GM18505 (cell line): ENCODE measurements around the gene UBE2D2.
"Not testable (repeated sequence)": the region's sequence is repeated elsewhere in the genome, so short reads cannot be mapped to it uniquely, and the experiment has no call there.

ENCODE experiments used
- ATAC-seq: cut with Tn5 transposase; IDR thresholded peaks from one replicate; pipeline ENCODE4 v1.9.1; 2021; ENCODE audit not compliant: unreplicated experiment
- POLR2A ChIP-seq: IDR thresholded peaks from 4 replicates; pipeline ENCODE4 v1.6.1; 2011; ENCODE audit warnings: borderline replicate concordance; ENCODE audit not compliant: insufficient read depth, insufficient read length; ENCODE audit errors: extremely low read depth

UBE2D2 gene

GRCh38 chr5:139565411-139566305 is 4.5 kb downstream of the UBE2D2 start:
- no peak for TF ChIP-seq POLR2A
- ATAC-seq = peak; percentile 33

- no peak for TF ChIP-seq POLR2A
- no peak for ATAC-seq
These were observed 5.5 kb downstream of the UBE2D2 start for GRCh38 chr5:139566611-139567010.

- TF ChIP-seq POLR2A = no peak
- ATAC-seq = no peak
These were observed 8.3 kb downstream of the UBE2D2 start for GRCh38 chr5:139569270-139569955.

GRCh38 chr5:139571543-139571942 is 10.4 kb downstream of the UBE2D2 start:
- TF ChIP-seq POLR2A = no peak
- ATAC-seq = no peak

- TF ChIP-seq POLR2A = no peak
- ATAC-seq = no peak
These were observed 10.8 kb downstream of the UBE2D2 start for GRCh38 chr5:139571966-139572365.

- ATAC-seq = no peak
- no peak for TF ChIP-seq POLR2A
These were observed 13.6 kb downstream of the UBE2D2 start for GRCh38 chr5:139574641-139575312.

- ATAC-seq = no peak
- TF ChIP-seq POLR2A = no peak
These were observed 14.1 kb downstream of the UBE2D2 start for GRCh38 chr5:139575313-139575646.

- ATAC-seq = no peak
- no peak for TF ChIP-seq POLR2A
These were observed 14.6 kb downstream of the UBE2D2 start for GRCh38 chr5:139575751-139576150.

- TF ChIP-seq POLR2A = no peak
- no peak for ATAC-seq
These were observed 16.7 kb downstream of the UBE2D2 start for GRCh38 chr5:139577689-139578290.

- no peak for ATAC-seq
- no peak for TF ChIP-seq POLR2A
These were observed 17.2 kb downstream of the UBE2D2 start for GRCh38 chr5:139578325-139578724.

GRCh38 chr5:139582181-139582580 is 21.0 kb downstream of the UBE2D2 start:
- ATAC-seq = not testable (repeated sequence)

- no peak for TF ChIP-seq POLR2A
- ATAC-seq = no peak
These were observed 23.0 kb downstream of the UBE2D2 start for GRCh38 chr5:139584137-139584536.

GRCh38 chr5:139588116-139588515 is 27.0 kb downstream of the UBE2D2 start:
- not testable (repeated sequence) for ATAC-seq

GRCh38 chr5:139588962-139589361 is 27.8 kb downstream of the UBE2D2 start:
- TF ChIP-seq POLR2A = no peak
- ATAC-seq = no peak

- ATAC-seq = no peak
- no peak for TF ChIP-seq POLR2A
These were observed 31.1 kb downstream of the UBE2D2 start for GRCh38 chr5:139592289-139592688.

- ATAC-seq = not testable (repeated sequence)
These were observed 31.9 kb downstream of the UBE2D2 start for GRCh38 chr5:139593076-139593475.
